Fibroblast of mammary gland (primary cell): ENCODE measurements around the gene ILDR2.
A peak's percentile ranks its signal among the peaks of the same experiment; 100 is the strongest.

ENCODE experiments used
- DNase-seq: peaks from one replicate; pipeline ENCODE4 v3.0.0-alpha.2; 2010; ENCODE audit warnings: low read depth
- H3K4me3 ChIP-seq: 2 replicates; pipeline ENCODE4 v1.5.1; 2011; ENCODE audit warnings: low read depth, mild to moderate bottlenecking, low read length, moderate library complexity; ENCODE audit not compliant: control insufficient read depth
- CTCF ChIP-seq: conservative IDR thresholded peaks from 2 replicates; pipeline ENCODE4 v1.5.1; 2011; ENCODE audit warnings: low read depth, low read length, inconsistent platforms; ENCODE audit not compliant: control insufficient read depth, insufficient read depth

The ILDR2 gene

DNA sequence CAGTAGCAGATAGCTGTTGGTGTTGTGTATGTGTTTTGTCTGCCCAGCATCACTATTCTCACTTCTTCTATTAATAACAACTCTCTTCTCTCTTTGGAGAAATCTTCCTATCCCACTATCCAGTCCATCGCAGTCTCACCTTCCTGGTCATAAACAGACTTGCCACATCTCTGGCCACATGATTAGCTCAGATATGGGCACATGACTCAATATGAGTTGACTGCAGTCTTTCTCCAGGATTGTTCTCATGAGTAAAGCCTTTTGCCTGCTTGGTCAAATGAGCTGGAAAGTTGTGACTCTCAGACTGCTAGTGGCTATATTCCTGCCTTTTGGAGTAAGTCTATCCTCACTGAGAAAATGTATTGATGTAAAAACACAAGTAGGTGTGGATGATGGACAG is 66.4 kb downstream of the ILDR2 start:
- TF ChIP-seq CTCF, result no peak
- no peak overlapping the region for H3K4me3 ChIP-seq
- DNase-seq, result peak; percentile 33

- no peak for DNase-seq
- no peak overlapping the region for H3K4me3 ChIP-seq
- TF ChIP-seq CTCF, result no peak
These were observed 67.6 kb downstream of the ILDR2 start for GRCh38 chr1:166907763-166908162.

DNA sequence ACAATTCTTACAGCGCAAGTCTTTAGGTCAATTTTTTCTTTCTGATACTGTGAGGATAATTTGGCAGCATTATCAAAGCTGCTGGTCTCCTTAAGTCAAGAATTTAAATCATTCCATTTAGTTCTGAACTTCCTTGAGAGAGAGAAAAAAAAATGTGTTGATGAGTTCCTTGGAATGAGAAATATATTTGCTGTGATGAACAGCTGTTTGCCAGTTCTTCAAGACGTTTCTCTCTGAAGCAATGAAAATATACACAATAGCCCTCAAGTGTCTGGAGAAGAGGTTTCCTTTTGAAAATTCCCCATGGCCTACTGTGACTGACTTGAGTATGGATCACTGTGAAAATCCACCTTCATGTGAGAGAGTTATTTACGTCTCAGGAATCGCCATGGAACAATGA is 68.3 kb downstream of the ILDR2 start:
- no peak for TF ChIP-seq CTCF
- H3K4me3 ChIP-seq, result no peak overlapping the region
- no peak for DNase-seq

GRCh38 chr1:166906647-166907046 is 68.7 kb downstream of the ILDR2 start:
- DNase-seq, result no peak
- TF ChIP-seq CTCF, result no peak

GRCh38 chr1:166905900-166906299 is 69.4 kb downstream of the ILDR2 start:
- no peak overlapping the region for H3K4me3 ChIP-seq
- TF ChIP-seq CTCF, result no peak
- peak; percentile 56 for DNase-seq

More at GRCh38 chr1:166906647-166907046, 68.7 kb downstream of the ILDR2 start:
- no peak overlapping the region for H3K4me3 ChIP-seq

- no peak for TF ChIP-seq CTCF
- no peak overlapping the region for H3K4me3 ChIP-seq
- DNase-seq, result peak; percentile 11
These were observed 70.2 kb downstream of the ILDR2 start for GRCh38 chr1:166905136-166905535.

DNA sequence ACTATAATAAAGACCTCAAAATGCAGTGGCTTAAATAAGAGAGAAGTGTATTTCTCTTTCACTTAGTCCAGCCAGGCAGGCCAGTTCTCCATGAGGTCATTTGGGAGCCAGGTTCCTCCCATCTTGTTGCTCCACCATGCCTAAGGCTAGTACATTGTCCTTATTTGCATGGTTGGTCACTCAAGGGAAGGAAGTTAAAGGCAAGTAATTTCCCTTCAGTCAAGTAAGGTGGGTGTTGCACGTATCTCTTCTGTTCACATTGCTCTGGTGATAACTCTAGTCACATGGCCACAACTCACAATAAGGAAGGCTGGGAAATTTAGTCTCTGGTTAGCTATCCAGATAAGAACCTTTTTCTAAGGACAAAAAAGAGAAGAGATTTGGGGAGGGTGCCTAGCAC is 72.1 kb downstream of the ILDR2 start:
- DNase-seq, result no peak
- no peak for TF ChIP-seq CTCF
- no peak overlapping the region for H3K4me3 ChIP-seq
